HepG2 (cell line): ENCODE results near the gene SIVA1. TPM values are rescaled to one million over a fixed set of nuclear protein-coding genes. Genes with fewer than 3 reads are reported as not detected.
A peak's percentile ranks its signal among the peaks of the same experiment; 100 is the strongest.

Experiments used
- ATAC-seq: fragments of 200-7000 bp; cut with Tn5 transposase; 3 replicates; pipeline ENCODE4 v1.9.1; 2020; ENCODE audit warnings: mild to moderate bottlenecking, moderate library complexity
- BruUV-seq: library from RNA; stranded (reverse); fragments of 400-500 nt; replicated peaks from 2 replicates; lab custom pipeline; 2021; lab: Mats Ljungman, UMichigan
- CTCF ChIA-PET: fragments of 300-600 bp; formaldehyde crosslinking; extraction: SDS; loops from one replicate; lab custom pipeline; 2021; ENCODE audit warnings: low total read pairs, inconsistent platforms, low intra/inter-chr PET ratio; lab: Yijun Ruan, JAX
- POLR2A ChIA-PET: fragments of 350-600 bp; sonication (Branson Sonifier 250); formaldehyde crosslinking; loops from one replicate; lab custom pipeline; 2020; ENCODE audit warnings: antibody characterized with exemption, inconsistent platforms; lab: Yijun Ruan, JAX
- DNase-seq: peaks from one replicate; pipeline ENCODE4 v3.0.0-alpha.2; 2015; ENCODE audit warnings: low spot score
- FAIRE-seq: peaks from 3 replicates; lab custom pipeline; 2011; peaks lifted over from hg19 to GRCh38; lab: Jason Lieb, UNC
- H2AFZ ChIP-seq: one replicate; pipeline ENCODE4 v1.6.1; 2011; ENCODE audit warnings: low read length, inconsistent platforms
- H3K27ac ChIP-seq: fragments of 300-600 bp; 3 replicates; pipeline ENCODE4 v1.8.0; 2011; ENCODE audit warnings: mixed run types, mild to moderate bottlenecking, mixed read lengths, low read length, inconsistent platforms; ENCODE audit not compliant: insufficient read depth; ENCODE audit errors: extremely low read length
- H3K27me3 ChIP-seq, 2 experiments: fragments of 200-600 bp in 1 of 2; 2 replicates in 1 of 2; 3 replicates in 1 of 2; pipeline versions ENCODE4 v1.6.0 to v1.8.0; 2011; ENCODE audit warnings: low read length in 2 of 2, mild to moderate bottlenecking in 2 of 2, moderate library complexity in 2 of 2, inconsistent platforms in 1 of 2; ENCODE audit not compliant: insufficient read depth in 2 of 2, control insufficient read depth in 1 of 2
- H3K36me3 ChIP-seq, 2 experiments: fragments of 200-600 bp in 1 of 2; replicated peaks in 1 of 2; 2 replicates in 1 of 2; 3 replicates in 1 of 2; pipeline versions ENCODE4 v1.5.1 to v1.8.0; 2011; ENCODE audit warnings: low read length in 2 of 2, inconsistent platforms in 1 of 2; ENCODE audit not compliant: insufficient read depth in 2 of 2, control insufficient read depth in 1 of 2
- H3K4me1 ChIP-seq: 2 replicates; pipeline ENCODE4 v1.5.1; 2012; ENCODE audit warnings: low read length, inconsistent platforms; ENCODE audit not compliant: insufficient read depth
- H3K4me2 ChIP-seq: 2 replicates; pipeline ENCODE4 v1.6.0; 2011; ENCODE audit warnings: low read depth, low read length, inconsistent platforms
- H3K4me3 ChIP-seq, 3 experiments: fragments of 200-600 bp in 1 of 3; sonication (generic), shearing (Covaris generic) in 1 of 3; replicated peaks in 1 of 3; 2 replicates each; pipeline ENCODE4 v1.5.1; 2011 to 2016; ENCODE audit warnings: low read length in 3 of 3, inconsistent platforms in 2 of 3, low read depth in 2 of 3, mild to moderate bottlenecking in 2 of 3, control low read depth in 1 of 3, mixed read lengths in 1 of 3; ENCODE audit not compliant: insufficient read depth in 1 of 3
- H3K79me2 ChIP-seq: one replicate; pipeline ENCODE4 v1.6.1; 2011; ENCODE audit warnings: low read length, inconsistent platforms; ENCODE audit not compliant: insufficient read depth
- H3K9ac ChIP-seq: 2 replicates; pipeline ENCODE4 v1.6.0; 2011; ENCODE audit warnings: mild to moderate bottlenecking, low read depth, low read length, inconsistent platforms; ENCODE audit not compliant: insufficient read depth
- H3K9me3 ChIP-seq: 2 replicates; pipeline ENCODE4 v1.5.1; 2012; ENCODE audit warnings: mild to moderate bottlenecking, low read length
- H4K20me1 ChIP-seq: 2 replicates; pipeline ENCODE4 v1.6.0; 2011; ENCODE audit warnings: inconsistent platforms, mild to moderate bottlenecking, low read length, moderate library complexity; ENCODE audit not compliant: insufficient read depth
- HNF1B ChIP-seq: sonication (generic); formaldehyde crosslinking; IDR thresholded peaks from 2 replicates; pipeline ENCODE4 v1.5.1; 2020; ENCODE audit warnings: mild to moderate bottlenecking, moderate library complexity, missing genetic modification reagents
- HNRNPL ChIP-seq: fragments of 200-400 bp; formaldehyde crosslinking; IDR thresholded peaks from 2 replicates; pipeline ENCODE4 v1.6.1; 2017; ENCODE audit warnings: mild to moderate bottlenecking, low read depth, low read length
- IRF1 ChIP-seq: sonication (generic); formaldehyde crosslinking; IDR thresholded peaks from 2 replicates; pipeline ENCODE4 v1.4.0; 2020; ENCODE audit warnings: low read depth, mild to moderate bottlenecking, missing genetic modification reagents
- MZF1 ChIP-seq: sonication (generic); formaldehyde crosslinking; IDR thresholded peaks from 2 replicates; pipeline ENCODE4 v1.8.1; 2023; ENCODE audit warnings: mild to moderate bottlenecking, missing genetic modification reagents, borderline replicate concordance
- PBX3 ChIP-seq: sonication (generic); formaldehyde crosslinking; IDR thresholded peaks from 2 replicates; pipeline ENCODE4 v1.8.1; 2023; ENCODE audit warnings: missing genetic modification reagents, inconsistent platforms, borderline replicate concordance
- RAD51 ChIP-seq: fragments of 450-650 bp; IDR thresholded peaks from 2 replicates; pipeline ENCODE4 v1.6.1; 2016; ENCODE audit warnings: borderline replicate concordance
- WGBS: methylation state at CpG from one replicate; pipeline ENCODE4 v1.1.6; 2017; ENCODE audit warnings: low lambda C conversion rate; 5-methylcytosine and 5-hydroxymethylcytosine counted together
- in situ Hi-C: cut with HindIII; loops from 2 replicates; pipeline ENCODE4 v1.10.0; 2017; ENCODE audit warnings: low pct_unique_long_range_greater_than_20kb; ENCODE audit not compliant: extremely low pct_ligation_motif_present
- intact Hi-C: fragments of 100-400 bp; cut with micrococcal nuclease; formaldehyde crosslinking; loops from one replicate; pipeline ENCODE4 v1.10.0; 2022; ENCODE audit not compliant: unreplicated experiment
- polyA plus RNA-seq, 8 experiments: library from polyadenylated mRNA; depleted of rRNA in 3 of 8; stranded (reverse) in 7 of 8; unstranded in 1 of 8; fragments of >200 nt; fragmentation: Illumina TruSeq in 4 of 8; extraction: Trizol in 4 of 8; gene quantifications; 2 replicates each; pipeline versions ENCODE4 v1.2.1 to v1.2.3, GENCODE V29; 2011 to 2016; ENCODE audit warnings: low read depth in 4 of 8, missing spikeins in 1 of 8, mixed read lengths in 1 of 8; ENCODE audit not compliant: insufficient read depth in 1 of 8
- total RNA-seq, 5 experiments: library from RNA; depleted of rRNA; stranded (reverse); fragments of >200 nt; fragmentation: Illumina TruSeq; extraction: Trizol; gene quantifications; 2 replicates each; pipeline ENCODE4 v1.2.3, GENCODE V29; 2016; ENCODE audit warnings: low read depth in 1 of 5
- TF ChIP-seq, protein P1 (sequence below): sonication (generic); formaldehyde crosslinking; IDR thresholded peaks from one replicate; pipeline ENCODE4 v1.5.1; 2020; ENCODE audit warnings: mild to moderate bottlenecking, missing genetic modification reagents; ENCODE audit errors: not compliant biosample characterization
- TF ChIP-seq, protein P2 (sequence below): sonication (generic); formaldehyde crosslinking; IDR thresholded peaks from 2 replicates; pipeline ENCODE4 v1.4.0; 2020; ENCODE audit warnings: mild to moderate bottlenecking, missing genetic modification reagents

SIVA1 gene
- total and polyA plus RNA-seq, 2 of the 13 experiments (the other 11 are each of a cell fraction or from before 2014, with no cell fraction given), result 123 to 186 TPM

DNA sequence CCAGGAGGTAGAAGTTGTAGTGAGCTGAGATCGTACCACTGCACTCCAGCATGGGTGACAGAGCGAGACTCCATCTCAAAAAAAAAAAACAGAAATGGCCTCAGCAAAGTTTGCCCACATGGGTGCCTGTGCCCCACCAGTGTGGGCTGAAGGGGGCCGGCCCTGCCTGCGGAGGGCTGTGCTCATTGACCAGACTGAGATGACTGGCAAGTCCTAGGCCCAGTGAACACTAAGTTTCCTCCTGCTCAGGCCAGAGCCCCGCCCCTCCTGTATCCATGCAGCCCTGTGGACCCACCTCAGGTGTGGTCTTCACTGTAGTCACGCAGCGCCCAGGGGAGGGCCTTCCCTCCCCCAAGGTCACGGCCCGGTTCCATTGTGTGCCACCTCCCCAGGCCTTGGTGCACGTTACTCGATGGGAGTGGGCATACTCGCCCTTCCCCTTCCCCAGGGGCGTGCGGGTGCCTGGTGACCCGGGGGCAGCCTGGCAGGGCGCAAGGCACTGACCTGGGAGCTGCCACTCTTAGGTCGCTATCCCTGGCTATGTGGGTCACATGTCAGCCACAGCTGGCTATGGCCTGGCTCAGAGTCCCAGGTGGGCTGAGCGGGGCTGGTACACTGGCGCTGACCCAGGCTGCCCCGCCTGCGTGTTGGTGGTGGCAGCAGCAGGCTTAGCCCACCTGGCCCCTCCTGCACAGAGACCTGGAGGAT, 47.5 kb upstream of the SIVA1 start:
- Histone ChIP-seq H4K20me1 (no peaks in the 10 kb centered on the region), H3K27ac (no peak overlapping the region), H3K79me2 (no peaks in the 10 kb centered on the region), H3K27me3 (no peaks in the 10 kb centered on the region), H3K4me2 (no peak overlapping the region), H3K9ac (no peak overlapping the region), H3K4me3 (no peak overlapping the region), H3K4me1 (no peaks in the 10 kb centered on the region), H3K9me3 (no peaks in the 10 kb centered on the region), H2AFZ (no peak overlapping the region), H3K36me3 (peaks cover 17 to 28% of the 10 kb centered on the region in 2 experiments; a peak in 4 of 5 replicates)
- ChIA-PET CTCF (interaction anchor here (1.2 kb wide), 1 partner anchor 56 kb away, joined by 3 read pairs; no protein-coding TSS in a partner anchor), POLR2A (interaction anchor here (1.7 kb wide), 1 partner anchor 40 kb away, joined by 5 read pairs; no protein-coding TSS in a partner anchor)
- ATAC-seq, result no peak
- no peak for DNase-seq
- intact Hi-C loops (no loop called here), in situ Hi-C loops (loop anchor here (5.0 kb wide), 1 partner anchor 53 kb away; no protein-coding TSS in a partner anchor)
- 89% methylated on average over 9 of the region's 21 CpGs for WGBS
- FAIRE-seq, result no peak
- no TSS peak for BruUV-seq
- TF ChIP-seq, protein P1, sequence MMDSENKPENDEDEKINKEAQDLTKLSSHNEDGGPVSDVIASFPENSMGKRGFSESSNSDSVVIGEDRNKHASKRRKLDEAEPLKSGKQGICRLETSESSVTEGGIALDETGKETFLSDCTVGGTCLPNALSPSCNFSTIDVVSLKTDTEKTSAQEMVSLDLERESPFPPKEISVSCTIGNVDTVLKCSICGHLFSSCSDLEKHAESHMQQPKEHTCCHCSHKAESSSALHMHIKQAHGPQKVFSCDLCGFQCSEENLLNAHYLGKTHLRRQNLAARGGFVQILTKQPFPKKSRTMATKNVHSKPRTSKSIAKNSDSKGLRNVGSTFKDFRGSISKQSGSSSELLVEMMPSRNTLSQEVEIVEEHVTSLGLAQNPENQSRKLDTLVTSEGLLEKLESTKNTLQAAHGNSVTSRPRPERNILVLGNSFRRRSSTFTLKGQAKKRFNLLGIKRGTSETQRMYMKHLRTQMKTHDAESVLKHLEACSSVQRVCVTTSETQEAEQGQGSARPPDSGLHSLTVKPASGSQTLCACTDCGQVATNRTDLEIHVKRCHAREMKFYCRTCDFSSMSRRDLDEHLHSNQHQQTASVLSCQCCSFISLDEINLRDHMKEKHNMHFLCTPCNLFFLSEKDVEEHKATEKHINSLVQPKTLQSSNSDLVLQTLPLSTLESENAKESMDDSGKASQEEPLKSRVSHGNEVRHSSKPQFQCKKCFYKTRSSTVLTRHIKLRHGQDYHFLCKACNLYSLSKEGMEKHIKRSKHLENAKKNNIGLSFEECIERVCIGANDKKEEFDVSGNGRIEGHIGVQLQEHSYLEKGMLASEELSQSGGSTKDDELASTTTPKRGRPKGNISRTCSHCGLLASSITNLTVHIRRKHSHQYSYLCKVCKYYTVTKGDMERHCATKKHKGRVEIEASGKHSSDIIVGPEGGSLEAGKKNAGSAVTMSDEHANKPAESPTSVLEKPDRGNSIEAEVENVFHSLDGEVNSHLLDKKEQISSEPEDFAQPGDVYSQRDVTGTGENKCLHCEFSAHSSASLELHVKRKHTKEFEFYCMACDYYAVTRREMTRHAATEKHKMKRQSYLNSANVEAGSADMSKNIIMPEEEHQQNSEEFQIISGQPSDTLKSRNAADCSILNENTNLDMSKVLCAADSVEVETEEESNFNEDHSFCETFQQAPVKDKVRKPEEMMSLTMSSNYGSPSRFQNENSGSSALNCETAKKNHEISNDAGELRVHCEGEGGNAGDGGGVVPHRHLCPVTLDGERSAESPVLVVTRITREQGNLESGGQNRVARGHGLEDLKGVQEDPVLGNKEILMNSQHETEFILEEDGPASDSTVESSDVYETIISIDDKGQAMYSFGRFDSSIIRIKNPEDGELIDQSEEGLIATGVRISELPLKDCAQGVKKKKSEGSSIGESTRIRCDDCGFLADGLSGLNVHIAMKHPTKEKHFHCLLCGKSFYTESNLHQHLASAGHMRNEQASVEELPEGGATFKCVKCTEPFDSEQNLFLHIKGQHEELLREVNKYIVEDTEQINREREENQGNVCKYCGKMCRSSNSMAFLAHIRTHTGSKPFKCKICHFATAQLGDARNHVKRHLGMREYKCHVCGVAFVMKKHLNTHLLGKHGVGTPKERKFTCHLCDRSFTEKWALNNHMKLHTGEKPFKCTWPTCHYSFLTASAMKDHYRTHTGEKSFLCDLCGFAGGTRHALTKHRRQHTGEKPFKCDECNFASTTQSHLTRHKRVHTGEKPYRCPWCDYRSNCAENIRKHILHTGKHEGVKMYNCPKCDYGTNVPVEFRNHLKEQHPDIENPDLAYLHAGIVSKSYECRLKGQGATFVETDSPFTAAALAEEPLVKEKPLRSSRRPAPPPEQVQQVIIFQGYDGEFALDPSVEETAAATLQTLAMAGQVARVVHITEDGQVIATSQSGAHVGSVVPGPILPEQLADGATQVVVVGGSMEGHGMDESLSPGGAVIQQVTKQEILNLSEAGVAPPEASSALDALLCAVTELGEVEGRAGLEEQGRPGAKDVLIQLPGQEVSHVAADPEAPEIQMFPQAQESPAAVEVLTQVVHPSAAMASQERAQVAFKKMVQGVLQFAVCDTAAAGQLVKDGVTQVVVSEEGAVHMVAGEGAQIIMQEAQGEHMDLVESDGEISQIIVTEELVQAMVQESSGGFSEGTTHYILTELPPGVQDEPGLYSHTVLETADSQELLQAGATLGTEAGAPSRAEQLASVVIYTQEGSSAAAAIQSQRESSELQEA, result no peak
- TF ChIP-seq IRF1 (CRISPR knock-in tag), result no peak
- TF ChIP-seq MZF1 (CRISPR knock-in tag), result no peak
- TF ChIP-seq, protein P2, sequence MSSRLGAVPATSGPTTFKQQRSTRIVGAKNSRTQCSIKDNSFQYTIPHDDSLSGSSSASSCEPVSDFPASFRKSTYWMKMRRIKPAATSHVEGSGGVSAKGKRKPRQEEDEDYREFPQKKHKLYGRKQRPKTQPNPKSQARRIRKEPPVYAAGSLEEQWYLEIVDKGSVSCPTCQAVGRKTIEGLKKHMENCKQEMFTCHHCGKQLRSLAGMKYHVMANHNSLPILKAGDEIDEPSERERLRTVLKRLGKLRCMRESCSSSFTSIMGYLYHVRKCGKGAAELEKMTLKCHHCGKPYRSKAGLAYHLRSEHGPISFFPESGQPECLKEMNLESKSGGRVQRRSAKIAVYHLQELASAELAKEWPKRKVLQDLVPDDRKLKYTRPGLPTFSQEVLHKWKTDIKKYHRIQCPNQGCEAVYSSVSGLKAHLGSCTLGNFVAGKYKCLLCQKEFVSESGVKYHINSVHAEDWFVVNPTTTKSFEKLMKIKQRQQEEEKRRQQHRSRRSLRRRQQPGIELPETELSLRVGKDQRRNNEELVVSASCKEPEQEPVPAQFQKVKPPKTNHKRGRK, result no peak
- TF ChIP-seq HNF1B (CRISPR knock-in tag), result no peak
- no peak for TF ChIP-seq RAD51
- no peak for TF ChIP-seq PBX3
- 0 out of 2 replicates have a peak, but pooled peaks have one; percentile 45 for TF ChIP-seq HNRNPL
